HL-60 (cell line): ENCODE measurements around the gene CCSER1.

Experiments used
- DNase-seq, 2 experiments: peaks; one replicate each; pipeline ENCODE4 v3.0.0-alpha.2; 2010 to 2020; ENCODE audit warnings: low read depth in 1 of 2, low spot score in 1 of 2
- H3K27ac ChIP-seq: fragments of 250-450 bp; sonication (Bioruptor Pico); replicated peaks from 2 replicates; pipeline ENCODE4 v1.5.1; 2020; ENCODE audit warnings: mild to moderate bottlenecking, moderate library complexity
- H3K27me3 ChIP-seq: fragments of 250-450 bp; sonication (Bioruptor Pico); 2 replicates; pipeline ENCODE4 v1.5.1; 2021; ENCODE audit warnings: mild to moderate bottlenecking, moderate library complexity; ENCODE audit not compliant: insufficient read depth, poor library complexity, severe bottlenecking
- H3K4me3 ChIP-seq: replicated peaks from 2 replicates; pipeline ENCODE4 v1.5.1; 2011; ENCODE audit warnings: mild to moderate bottlenecking, control low read depth, low read length; ENCODE audit not compliant: insufficient read depth
- CTCF ChIP-seq: IDR thresholded peaks from one replicate; pipeline ENCODE4 v1.5.1; 2011; ENCODE audit warnings: low read length, control low read depth, inconsistent platforms; ENCODE audit not compliant: insufficient read depth
- GABPA ChIP-seq: IDR thresholded peaks from 2 replicates; pipeline ENCODE4 v1.6.1; 2012; ENCODE audit warnings: low read depth
- POLR2AphosphoS5 ChIP-seq: IDR thresholded peaks from 2 replicates; pipeline ENCODE4 v1.6.1; 2012; ENCODE audit warnings: low read depth
- REST ChIP-seq: IDR thresholded peaks from 2 replicates; pipeline ENCODE4 v1.6.1; 2012; ENCODE audit warnings: low read depth; ENCODE audit not compliant: insufficient replicate concordance
- SPI1 ChIP-seq: IDR thresholded peaks from 2 replicates; pipeline ENCODE4 v1.6.1; 2012; ENCODE audit warnings: low read depth, mild to moderate bottlenecking, borderline replicate concordance

CCSER1 gene

GRCh38 chr4:90084967-90085295 is 42.3 kb upstream of the CCSER1 start:
- DNase-seq, result no peak
- no peak overlapping the region for H3K27ac ChIP-seq
- TF ChIP-seq POLR2AphosphoS5, result no peak
- TF ChIP-seq SPI1, result no peak
- no peak for TF ChIP-seq REST
- no peak overlapping the region for H3K4me3 ChIP-seq
- H3K27me3 ChIP-seq, result no peaks in the 10 kb centered on the region

- TF ChIP-seq GABPA (no peak), CTCF (no peak)
- no peak for DNase-seq
- H3K4me3 ChIP-seq, result no peak overlapping the region
- no peaks in the 10 kb centered on the region for H3K27me3 ChIP-seq
- no peak overlapping the region for H3K27ac ChIP-seq
These were observed 33.7 kb upstream of the CCSER1 start for GRCh38 chr4:90093526-90093925.

- TF ChIP-seq REST (no peak), POLR2AphosphoS5 (no peak), GABPA (no peak), CTCF (no peak), SPI1 (no peak)
- Histone ChIP-seq H3K27me3 (no peaks in the 10 kb centered on the region), H3K27ac (no peak overlapping the region), H3K4me3 (no peak overlapping the region)
- DNase-seq, result no peak
These were observed 32.2 kb upstream of the CCSER1 start for GRCh38 chr4:90095000-90095399.

- Histone ChIP-seq H3K27ac (peak overlapping the region; percentile 67), H3K4me3 (no peak overlapping the region), H3K27me3 (no peaks in the 10 kb centered on the region)
- peak; percentile 34 to 82 for DNase-seq
- TF ChIP-seq REST, result no peak
- no peak for TF ChIP-seq SPI1
- no peak for TF ChIP-seq CTCF
- TF ChIP-seq POLR2AphosphoS5, result peak; percentile 54; the same call in 1 of the 2 replicates
These were observed 27.4 kb upstream of the CCSER1 start for GRCh38 chr4:90099812-90100211.
